ENCODE data around the gene TCF7L2.
"Not testable (repeated sequence)": the region's sequence is repeated elsewhere in the genome, so short reads cannot be mapped to it uniquely, and the experiment has no call there.

The TCF7L2 gene

GRCh38 chr10:113047605-113047962 is 97.5 kb downstream of the TCF7L2 start:
- no peak for DNase-seq

DNA sequence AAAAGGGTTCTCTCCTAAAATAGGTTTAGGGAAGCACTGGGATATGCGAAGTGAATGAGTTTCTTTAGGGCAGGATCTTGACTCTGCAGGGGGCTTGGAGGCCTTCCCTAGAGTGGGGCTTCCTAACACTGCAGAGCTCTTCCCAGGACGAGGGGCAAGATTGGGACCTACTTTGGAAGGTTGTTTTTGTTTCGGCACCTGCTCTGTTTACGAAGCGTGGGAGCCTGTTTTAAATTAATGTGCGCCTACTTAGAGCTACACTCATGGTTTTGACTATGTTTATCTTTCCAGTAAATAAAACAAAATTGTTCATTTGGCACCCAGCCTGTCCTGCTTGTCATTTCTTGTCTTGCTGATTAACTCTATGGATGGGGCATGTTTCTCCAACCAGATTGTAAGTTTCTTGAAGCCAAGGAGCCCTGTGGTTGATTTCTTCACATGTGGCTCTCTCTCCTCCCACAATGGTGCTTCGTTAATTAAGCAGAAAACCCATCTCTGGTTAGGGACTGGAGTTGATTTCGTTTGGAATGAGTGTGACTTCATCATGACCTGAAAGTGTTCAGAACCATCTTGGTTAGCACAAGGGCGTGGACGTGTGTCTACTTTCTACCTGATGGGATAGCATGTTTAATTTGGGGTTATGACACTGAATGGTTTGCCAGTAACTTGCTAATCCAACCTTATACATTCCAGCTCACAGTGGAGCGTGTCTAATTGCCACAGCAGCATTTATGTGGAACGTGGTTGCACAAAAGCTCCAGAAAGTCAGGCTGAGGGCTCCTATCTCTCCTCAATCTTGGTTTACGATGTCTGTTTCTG is 98.1 kb downstream of the TCF7L2 start:
- DNase-seq, result no peak

DNA sequence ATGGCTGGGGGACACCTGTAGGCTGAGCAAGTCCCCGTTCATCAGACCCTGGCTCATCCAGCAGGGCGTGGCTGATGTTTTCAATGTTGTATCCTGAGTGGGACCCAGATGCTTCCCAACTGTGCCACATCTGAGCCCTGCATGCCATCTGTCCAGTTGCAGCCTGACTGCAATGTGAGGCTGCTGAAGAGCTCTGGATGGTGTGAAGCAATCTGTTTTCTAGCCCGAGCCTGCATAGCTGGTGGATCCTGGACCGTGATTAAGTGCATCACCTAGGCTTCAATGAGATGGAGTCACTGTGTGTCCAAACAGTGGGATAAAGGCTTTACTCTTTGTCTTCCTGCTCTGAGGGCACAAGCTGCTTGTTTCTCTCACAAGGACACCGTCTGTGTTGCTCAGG is 99.8 kb downstream of the TCF7L2 start:
- DNase-seq, result no peak

DNA sequence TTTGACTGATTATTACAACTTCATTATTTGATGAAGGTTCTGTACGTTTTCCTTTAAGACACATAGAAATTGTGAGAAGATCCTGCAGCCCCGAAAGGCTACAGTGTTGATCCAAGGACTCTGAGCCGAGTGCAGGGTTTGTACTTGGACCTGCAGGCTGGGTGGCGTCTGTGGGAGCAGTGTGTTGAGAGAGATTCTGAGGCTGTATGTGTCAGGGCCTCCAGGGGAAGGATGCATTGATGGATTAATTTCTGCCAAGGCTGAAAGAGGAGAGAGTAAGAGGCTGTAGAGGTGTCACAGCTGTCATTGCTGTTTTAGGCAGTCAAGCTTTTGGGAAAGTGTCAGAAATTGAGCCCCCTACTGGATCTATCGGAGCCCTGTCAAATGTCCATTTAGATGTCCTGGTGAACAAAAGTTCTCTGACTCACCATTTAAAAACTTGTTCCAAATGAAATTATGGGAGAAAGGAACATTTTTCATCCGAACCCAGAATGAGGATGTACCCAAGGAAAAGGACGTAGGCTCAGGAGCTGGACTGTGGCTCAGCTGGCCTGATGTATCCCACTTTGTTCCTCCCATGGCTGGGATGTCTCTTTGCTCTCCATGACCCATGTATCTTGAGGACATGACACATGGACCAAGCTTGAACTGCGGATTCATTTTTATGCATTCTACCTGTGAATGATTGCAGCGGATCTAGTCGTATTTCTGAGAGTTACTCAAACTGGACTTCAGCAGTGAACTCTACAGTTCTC is 102.2 kb downstream of the TCF7L2 start:
- DNase-seq, result no peak

GRCh38 chr10:113053091-113053490 is 103.0 kb downstream of the TCF7L2 start:
- no peak for DNase-seq

GRCh38 chr10:113053881-113054280 is 103.8 kb downstream of the TCF7L2 start:
- no peak for DNase-seq

- DNase-seq, result no peak
Observed at GRCh38 chr10:113055458-113055857, 105.4 kb downstream of the TCF7L2 start.

- DNase-seq, result no peak
Observed at GRCh38 chr10:113056030-113056429, 106.0 kb downstream of the TCF7L2 start.

DNA sequence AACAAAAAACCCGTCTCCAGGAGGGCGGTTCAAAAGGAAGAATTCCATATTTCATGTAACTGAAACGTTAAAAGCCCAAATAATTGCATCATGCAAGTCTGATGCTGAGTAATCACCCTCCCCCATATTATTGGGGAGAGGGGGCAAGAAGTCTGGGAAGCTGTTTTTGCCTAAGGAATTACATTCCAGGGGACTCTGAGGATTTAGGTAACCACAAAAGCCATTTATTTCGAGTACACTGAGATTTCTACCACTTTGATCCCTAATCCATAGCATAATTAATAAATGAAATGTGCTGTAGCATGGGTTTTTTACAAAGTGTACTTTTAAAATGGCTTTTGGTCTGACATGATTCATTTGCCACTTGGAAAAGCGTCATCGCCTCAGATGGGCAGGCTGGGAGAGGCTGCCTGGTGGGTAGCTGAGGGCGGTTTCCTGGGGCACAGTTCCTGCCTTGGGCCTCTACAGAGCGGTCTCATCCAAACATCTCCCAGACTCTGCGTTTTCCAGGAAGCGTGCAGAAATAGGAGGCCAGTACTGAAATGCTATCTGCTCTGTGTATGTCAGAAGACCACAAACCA is 106.5 kb downstream of the TCF7L2 start:
- no peak for DNase-seq

GRCh38 chr10:113057948-113058522 is 108.0 kb downstream of the TCF7L2 start:
- peak; percentile 53 for DNase-seq

DNA sequence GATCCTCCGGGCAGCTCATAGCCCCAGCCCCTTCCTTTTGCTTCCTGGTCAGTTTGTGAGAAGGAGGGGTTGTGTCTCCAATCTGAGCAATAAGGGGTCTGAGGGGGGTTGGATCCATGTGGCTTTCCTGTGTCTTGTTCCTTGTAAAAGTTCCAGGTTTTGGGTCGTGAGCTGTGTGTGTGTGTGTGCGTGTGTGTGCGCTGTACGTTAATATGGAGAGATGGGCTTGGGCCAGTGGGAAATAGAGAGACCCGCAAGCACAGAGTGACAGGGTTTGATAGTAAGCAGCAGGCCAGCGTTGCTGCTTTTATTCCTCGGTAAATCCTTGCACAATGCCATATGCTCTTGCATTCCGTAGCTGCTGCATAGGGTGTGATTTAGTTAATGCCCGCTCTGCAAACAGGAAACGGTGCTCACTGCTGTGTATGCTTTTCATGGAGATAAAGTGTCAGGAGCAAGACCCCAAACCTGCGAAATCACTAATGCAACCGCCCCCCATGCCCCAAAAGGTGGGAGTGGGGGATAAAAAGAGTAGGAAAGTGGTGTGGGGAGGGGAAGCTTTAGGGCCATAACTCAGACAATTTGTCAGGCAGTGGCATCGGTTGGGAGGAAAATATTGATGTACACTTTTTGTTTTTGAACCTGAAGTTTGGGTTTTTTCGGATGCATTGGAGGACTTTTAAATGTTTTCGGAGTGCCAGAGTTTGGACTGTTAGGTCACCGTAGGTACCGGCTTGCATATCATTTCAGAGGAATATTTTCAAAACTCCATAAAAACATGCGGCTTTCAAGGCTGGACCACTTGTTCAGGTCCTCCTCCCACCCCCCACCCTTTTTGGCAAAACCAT is 108.7 kb downstream of the TCF7L2 start:
- DNase-seq, result no peak

DNA sequence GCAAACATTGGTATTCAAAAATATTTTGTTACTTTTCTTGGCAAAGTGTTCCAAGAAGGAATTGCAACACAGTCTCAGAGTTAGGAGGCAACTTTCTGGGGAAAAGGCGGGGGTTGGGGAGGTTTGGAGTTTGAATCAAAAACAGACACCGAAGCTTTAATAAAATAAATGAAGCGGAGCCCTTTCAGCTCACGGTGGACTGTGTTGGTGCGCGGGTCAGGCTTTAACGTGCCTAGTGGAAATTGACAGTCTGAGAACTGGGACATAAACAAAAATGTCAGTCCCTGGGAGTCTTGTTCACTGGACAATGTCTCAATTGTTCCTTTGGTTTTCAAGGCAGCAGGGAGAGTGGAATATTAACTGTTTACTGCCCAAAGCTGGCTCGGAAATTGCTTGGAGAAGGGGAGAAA is 109.3 kb downstream of the TCF7L2 start:
- no peak for DNase-seq

DNA sequence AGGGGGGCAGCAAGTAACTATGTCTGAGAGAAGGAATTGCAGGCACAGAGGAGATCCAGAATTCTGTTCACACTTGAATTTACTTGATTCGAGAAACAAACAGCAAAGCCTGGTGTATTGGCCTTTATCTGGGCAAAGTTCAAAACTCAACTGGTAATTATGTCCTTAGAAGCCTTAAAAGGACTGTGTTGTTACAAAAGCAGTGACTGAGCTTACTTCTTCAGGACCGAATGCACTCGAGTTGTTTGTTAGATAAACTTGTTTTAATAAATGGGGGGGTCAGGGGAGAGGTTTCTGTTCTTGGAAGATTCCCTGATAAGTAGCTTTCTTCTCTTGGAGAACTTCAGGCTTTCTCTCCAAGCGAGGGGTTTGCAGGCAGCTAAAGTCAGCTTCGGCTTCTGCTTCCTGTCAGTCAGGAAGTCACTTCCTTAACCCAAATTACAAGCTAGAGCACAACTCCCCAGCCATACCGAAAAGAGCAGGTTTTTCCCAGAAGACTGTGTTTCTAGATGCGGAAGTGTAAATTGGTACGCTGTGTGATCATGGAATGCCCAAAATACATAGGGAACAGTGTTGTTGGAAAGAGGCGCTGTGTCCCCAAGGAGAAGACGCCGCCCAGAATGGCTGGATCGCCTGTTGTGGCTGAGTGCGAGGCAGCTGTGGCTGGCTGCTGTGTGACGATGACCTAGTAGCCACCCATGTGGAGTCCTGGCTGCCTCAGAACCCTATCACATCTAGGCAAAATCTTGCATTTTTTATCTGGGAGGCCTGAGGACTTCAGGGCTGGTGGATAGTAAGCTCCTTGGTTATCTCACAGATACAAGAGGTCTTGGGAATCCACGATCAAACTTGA is 110.4 kb downstream of the TCF7L2 start:
- no peak for DNase-seq

- DNase-seq, result no peak
Observed at GRCh38 chr10:113061054-113061430, 111.0 kb downstream of the TCF7L2 start.

DNA sequence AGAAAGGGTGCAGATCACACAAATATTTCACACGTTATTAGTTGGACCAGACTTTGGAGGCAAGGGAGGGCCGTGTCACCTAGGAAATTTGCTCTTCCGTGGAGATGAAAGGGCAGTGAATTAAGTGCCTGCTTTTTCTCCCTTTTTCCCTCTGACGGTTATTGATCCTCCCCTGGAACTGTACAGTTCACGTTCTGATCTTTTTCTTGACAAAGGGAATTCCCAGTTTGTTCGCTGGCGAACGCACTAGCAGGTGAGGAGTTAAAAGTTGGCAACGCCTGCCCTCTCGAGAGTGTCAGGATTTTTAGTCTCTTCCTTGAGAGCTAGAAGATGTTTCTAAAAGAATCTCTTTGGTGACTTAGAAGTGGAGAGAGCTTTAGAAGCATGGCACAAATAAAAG is 111.5 kb downstream of the TCF7L2 start:
- DNase-seq, result no peak

GRCh38 chr10:113063043-113063967 is 113.3 kb downstream of the TCF7L2 start:
- no peak for DNase-seq

DNA sequence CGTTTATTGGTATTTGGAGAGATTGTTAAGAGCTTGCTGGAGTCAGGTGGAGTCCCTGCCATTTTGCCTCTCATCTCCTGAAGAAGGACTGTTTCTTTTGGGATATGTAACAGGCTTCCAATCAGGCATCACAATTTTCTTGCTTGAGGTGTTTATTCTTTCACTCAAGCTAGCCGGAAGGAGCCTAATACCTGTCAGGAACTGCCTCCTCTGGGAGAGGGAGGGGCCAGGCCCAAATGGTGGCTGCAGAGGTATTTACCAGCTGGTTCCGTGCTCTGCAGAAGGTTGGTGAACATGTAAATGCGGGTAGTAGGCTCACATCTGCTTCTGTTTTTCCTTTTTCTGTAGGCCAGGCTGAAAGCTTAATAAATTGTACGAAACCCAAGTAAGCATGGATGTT is 114.0 kb downstream of the TCF7L2 start:
- no peak for DNase-seq

- DNase-seq, result not testable (repeated sequence)
Observed at GRCh38 chr10:113066120-113066519, 116.1 kb downstream of the TCF7L2 start.

GRCh38 chr10:113066561-113067312 is 116.7 kb downstream of the TCF7L2 start:
- no peak for DNase-seq

DNA sequence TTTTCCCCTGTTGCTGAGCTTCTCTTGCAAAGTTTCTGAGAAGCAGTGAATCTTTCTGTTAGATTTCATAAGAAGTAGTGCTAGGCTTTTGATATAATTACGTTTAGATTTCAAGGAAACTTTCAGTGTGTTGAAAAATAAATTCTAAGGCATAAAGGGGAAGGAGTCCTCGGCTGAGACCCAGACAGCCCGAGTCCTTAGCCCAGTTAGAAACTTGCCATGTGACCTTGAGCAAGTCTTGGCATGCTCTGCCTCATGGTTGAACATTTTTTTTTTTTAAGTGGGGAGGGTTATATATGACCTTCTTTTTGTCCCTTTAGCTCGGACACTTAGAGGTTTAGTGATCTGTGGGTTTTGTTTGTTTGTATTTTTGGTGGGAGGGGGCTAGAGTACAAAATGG is 117.5 kb downstream of the TCF7L2 start:
- no peak for DNase-seq

Measured in NCI-H1092 (cell line).